ENCODE data around the gene CCDC60. TPM values are rescaled to one million over a fixed set of nuclear protein-coding genes. Genes with fewer than 3 reads are reported as not detected.

Gene CCDC60
- total RNA-seq, 2 donors from 2014 or later: 4.3 to 4.9 TPM

GRCh38 chr12:119505001-119505400 is 170.5 kb downstream of the CCDC60 start:
- Histone ChIP-seq H3K27me3 (replicated peaks; ENCODE audit: insufficient read depth) (no peaks in the 10 kb centered on the region), H3K4me3 (no peak overlapping the region), H3K4me1 (replicated peaks) (no peaks in the 10 kb centered on the region), H3K36me3 (no peaks in the 10 kb centered on the region), H3K9me3 (no peaks in the 10 kb centered on the region), H3K27ac (no peak overlapping the region)
- intact Hi-C loops (cut with DNase I): no loop called here
- 91% methylated on average over 6 of the region's 6 CpGs for WGBS
- TF ChIP-seq POLR2A (IDR thresholded peaks at IDR 0.05): no peak
- TF ChIP-seq CTCF (IDR thresholded peaks at IDR 0.05): no peak
- TF ChIP-seq POLR2AphosphoS5 (IDR thresholded peaks at IDR 0.05): no peak
- DNase-seq (ENCODE audit: low spot score): no peak

- no peaks in the 10 kb centered on the region for H3K9me3 ChIP-seq
- no peak overlapping the region for H3K27ac ChIP-seq
- H3K4me1 ChIP-seq (replicated peaks): no peaks in the 10 kb centered on the region
- DNase-seq (ENCODE audit: low spot score): no peak
- TF ChIP-seq POLR2AphosphoS5 (IDR thresholded peaks at IDR 0.05): no peak
- TF ChIP-seq CTCF (IDR thresholded peaks at IDR 0.05): no peak
- no peak for TF ChIP-seq POLR2A (IDR thresholded peaks at IDR 0.05)
- intact Hi-C loops (cut with DNase I): no loop called here
- no peak overlapping the region for H3K4me3 ChIP-seq
- no peaks in the 10 kb centered on the region for H3K36me3 ChIP-seq
- no peaks in the 10 kb centered on the region for H3K27me3 ChIP-seq (replicated peaks; ENCODE audit: insufficient read depth)
- 41% methylated on average over 8 of the region's 8 CpGs for WGBS
Measured at GRCh38 chr12:119512772-119513497, 178.4 kb downstream of the CCDC60 start.

GRCh38 chr12:119528241-119528640 is 193.7 kb downstream of the CCDC60 start:
- intact Hi-C loops (cut with DNase I): no loop called here
- no peak for TF ChIP-seq POLR2AphosphoS5 (IDR thresholded peaks at IDR 0.05)
- no peak for TF ChIP-seq CTCF (IDR thresholded peaks at IDR 0.05)
- no peak for TF ChIP-seq POLR2A (IDR thresholded peaks at IDR 0.05)
- no peak overlapping the region for H3K27ac ChIP-seq
- no peak for DNase-seq (ENCODE audit: low spot score)
- no peaks in the 10 kb centered on the region for H3K9me3 ChIP-seq
- no peaks in the 10 kb centered on the region for H3K27me3 ChIP-seq (replicated peaks; ENCODE audit: insufficient read depth)
- no peaks in the 10 kb centered on the region for H3K36me3 ChIP-seq
- WGBS: 38% methylated on average over 1 of the region's 1 CpG
- no peak overlapping the region for H3K4me3 ChIP-seq
- H3K4me1 ChIP-seq (replicated peaks): no peaks in the 10 kb centered on the region

GRCh38 chr12:119540476-119540875 is 205.9 kb downstream of the CCDC60 start:
- Histone ChIP-seq H3K4me3 (no peak overlapping the region), H3K27ac (no peak overlapping the region), H3K27me3 (replicated peaks; ENCODE audit: insufficient read depth) (no peaks in the 10 kb centered on the region), H3K9me3 (no peaks in the 10 kb centered on the region), H3K4me1 (replicated peaks) (no peaks in the 10 kb centered on the region), H3K36me3 (no peaks in the 10 kb centered on the region)
- no peak for DNase-seq (ENCODE audit: low spot score)
- TF ChIP-seq CTCF (IDR thresholded peaks at IDR 0.05) (no peak), POLR2AphosphoS5 (IDR thresholded peaks at IDR 0.05) (no peak), POLR2A (IDR thresholded peaks at IDR 0.05) (no peak)
- intact Hi-C loops (cut with DNase I): no loop called here
- 97% methylated on average over 3 of the region's 3 CpGs for WGBS

All from prostate gland (tissue), 2 donors.